HPDE6-E6E7 (cell line): ENCODE data around the gene TCF12.
A peak's percentile ranks its signal among the peaks of the same experiment; 100 is the strongest.
"Not testable (repeated sequence)": the region's sequence is repeated elsewhere in the genome, so short reads cannot be mapped to it uniquely, and the experiment has no call there.

ENCODE experiments used
- DNase-seq: peaks from one replicate; pipeline ENCODE4 v3.0.0; 2011; ENCODE audit warnings: missing footprints; ENCODE audit errors: extremely low spot score

TCF12 gene

DNA sequence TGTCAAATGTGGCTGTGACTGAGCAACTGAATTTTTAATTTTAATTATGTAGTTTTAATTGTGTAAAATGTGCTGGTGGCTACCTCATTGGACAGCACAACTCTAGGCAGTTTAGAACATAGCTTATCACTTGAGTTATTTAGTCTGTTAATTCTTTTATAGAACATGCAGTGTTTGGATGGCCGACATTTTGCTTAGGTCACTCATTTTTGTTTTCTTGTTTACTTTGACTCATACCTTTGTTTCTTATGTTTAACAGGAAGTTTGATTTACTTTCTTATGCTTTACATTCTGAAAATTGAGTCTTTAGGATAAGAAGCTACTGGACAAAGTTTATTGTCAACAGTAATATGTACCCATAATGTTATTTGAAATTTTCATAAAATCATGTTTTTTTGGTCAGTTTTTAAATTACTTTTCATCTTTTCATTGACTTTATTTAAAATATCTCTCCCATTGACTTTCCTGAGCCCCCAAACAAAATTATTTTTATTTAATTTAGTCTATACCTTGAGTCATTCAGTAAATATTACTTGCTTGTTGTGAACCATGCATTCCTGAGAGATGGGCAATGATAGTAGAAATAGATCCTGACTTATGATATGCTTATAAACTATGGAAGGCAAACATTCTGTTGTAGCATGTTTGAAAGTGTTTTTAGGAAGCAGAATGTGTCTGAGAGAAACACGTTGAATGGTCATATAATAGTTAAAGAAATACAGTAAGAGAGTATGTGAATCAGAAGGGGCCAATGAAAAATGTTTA lies 60.6 kb downstream of the TCF12 start:
- peak; percentile 11 for DNase-seq

GRCh38 chr15:56980473-56980872 lies 62.0 kb downstream of the TCF12 start:
- no peak for DNase-seq

GRCh38 chr15:56981160-56981559 lies 62.7 kb downstream of the TCF12 start:
- DNase-seq = no peak

DNA sequence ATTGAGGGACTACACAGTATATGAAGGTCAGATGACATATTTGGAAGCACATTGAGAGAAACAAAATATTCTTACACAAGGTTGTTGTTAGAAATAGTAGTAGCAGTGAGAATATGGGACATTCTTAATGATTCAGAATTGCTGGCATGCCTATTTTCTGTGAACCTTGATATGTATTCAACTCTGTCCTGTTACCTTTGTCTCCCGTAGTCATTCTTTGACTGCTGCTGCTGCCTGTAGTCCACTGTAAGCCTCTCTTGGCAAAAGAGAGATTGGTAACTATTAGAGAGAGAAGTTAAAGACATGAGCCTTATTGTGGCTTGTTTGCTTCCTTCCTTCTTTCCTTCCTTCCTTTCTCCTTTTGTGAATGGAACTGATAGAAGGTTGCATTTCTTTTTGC lies 64.5 kb downstream of the TCF12 start:
- no peak for DNase-seq

- no peak for DNase-seq
Measured at GRCh38 chr15:56984681-56985481, 66.4 kb downstream of the TCF12 start.

DNA sequence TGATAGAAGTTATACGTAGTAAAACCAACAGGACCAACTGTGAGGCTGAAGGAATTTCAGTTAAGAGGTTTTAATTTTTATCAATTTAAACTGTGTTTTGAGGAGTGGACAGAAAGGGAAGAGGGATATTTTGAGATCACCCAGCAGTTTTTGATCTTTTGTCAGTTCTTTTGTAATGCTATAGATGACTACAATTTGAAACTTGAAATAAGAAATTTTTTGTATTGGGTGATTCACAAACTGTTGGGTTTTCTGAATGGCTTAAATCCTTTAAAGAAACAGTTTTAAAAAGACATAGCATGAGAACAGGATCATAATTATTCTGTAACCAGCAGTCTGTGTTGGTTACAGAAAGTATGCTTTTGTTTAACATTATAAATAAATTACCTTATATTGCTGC lies 67.4 kb downstream of the TCF12 start:
- no peak for DNase-seq

GRCh38 chr15:56987286-56987685 lies 68.8 kb downstream of the TCF12 start:
- no peak for DNase-seq

- no peak for DNase-seq
Measured at GRCh38 chr15:56988219-56988618, 69.8 kb downstream of the TCF12 start.

DNA sequence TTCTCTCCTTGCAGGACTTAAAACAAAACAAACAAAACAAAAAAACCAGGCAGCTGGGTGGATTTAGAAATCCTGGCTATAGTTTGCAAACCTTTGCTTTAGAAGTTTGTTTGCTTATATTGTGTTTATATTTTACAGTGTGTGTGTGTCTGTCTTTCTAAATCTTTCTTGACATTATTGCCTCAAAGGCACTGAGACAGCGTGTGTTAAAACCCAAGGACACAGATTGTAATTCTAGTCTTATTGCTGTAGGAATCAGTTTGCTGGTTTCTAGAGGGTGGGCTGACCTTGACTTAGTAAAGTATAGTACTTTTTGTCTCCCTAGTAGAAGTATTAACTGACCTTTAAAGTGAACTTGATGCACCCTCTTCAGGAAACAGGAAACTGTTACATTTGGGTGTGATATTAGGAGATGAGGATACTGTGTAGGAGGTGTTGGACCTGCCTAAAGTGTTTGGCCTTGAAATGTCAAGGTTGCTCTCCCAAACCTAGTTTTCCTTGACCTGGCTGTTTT lies 71.0 kb downstream of the TCF12 start:
- no peak for DNase-seq

- DNase-seq = no peak
Measured at GRCh38 chr15:56991017-56991416, 72.6 kb downstream of the TCF12 start.

GRCh38 chr15:56992725-56993124 lies 74.3 kb downstream of the TCF12 start:
- DNase-seq = no peak

GRCh38 chr15:56994280-56994679 lies 75.8 kb downstream of the TCF12 start:
- DNase-seq = no peak

GRCh38 chr15:56996093-56996492 lies 77.6 kb downstream of the TCF12 start:
- DNase-seq = no peak

- DNase-seq = no peak
Measured at GRCh38 chr15:56996746-56997470, 78.5 kb downstream of the TCF12 start.

DNA sequence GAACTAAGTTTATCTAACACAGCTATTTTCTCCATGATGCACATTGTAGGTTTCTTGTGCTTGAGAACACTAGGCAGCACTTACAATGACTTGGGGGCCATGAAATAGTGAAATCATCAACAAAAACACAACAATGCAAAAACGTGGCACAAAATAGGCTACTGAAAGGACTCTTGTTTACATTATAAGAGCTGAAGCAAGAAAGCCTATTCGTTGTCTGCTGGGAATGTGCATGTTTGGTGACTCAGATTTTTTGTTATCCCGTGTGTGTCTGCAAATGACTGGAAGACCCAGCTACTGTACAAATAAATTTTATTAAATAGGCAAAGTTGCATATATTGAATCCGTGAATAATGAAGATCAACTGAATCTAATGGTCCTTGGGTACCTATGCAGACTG lies 85.0 kb downstream of the TCF12 start:
- no peak for DNase-seq

- DNase-seq = no peak
Measured at GRCh38 chr15:57005244-57005643, 86.8 kb downstream of the TCF12 start.

DNA sequence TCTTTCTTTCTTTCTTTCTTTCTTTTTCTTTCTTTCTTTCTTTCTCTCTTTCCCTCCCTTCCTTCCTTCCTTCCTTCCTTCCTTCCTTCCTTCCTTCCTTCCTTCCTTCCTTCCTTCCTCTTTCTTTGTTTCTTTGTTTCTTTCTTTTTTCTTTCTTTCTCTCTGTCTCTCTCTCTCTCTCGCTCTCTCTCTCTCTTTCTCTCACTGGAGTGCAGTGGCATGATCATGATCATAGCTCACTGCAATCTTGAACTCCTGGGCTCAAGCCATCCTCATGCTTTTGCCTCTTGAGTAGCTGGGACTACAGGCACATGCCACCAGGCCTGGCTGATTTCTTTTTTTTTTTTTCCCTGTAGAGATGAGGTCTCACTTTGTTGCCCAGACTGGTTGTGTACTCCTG lies 89.4 kb downstream of the TCF12 start:
- DNase-seq = not testable (repeated sequence)

- no peak for DNase-seq
Measured at GRCh38 chr15:57010724-57011123, 92.3 kb downstream of the TCF12 start.

GRCh38 chr15:57012556-57012955 lies 94.1 kb downstream of the TCF12 start:
- no peak for DNase-seq

GRCh38 chr15:57014896-57015295 lies 96.5 kb downstream of the TCF12 start:
- DNase-seq = not testable (repeated sequence)

GRCh38 chr15:57015360-57015759 lies 96.9 kb downstream of the TCF12 start:
- no peak for DNase-seq

DNA sequence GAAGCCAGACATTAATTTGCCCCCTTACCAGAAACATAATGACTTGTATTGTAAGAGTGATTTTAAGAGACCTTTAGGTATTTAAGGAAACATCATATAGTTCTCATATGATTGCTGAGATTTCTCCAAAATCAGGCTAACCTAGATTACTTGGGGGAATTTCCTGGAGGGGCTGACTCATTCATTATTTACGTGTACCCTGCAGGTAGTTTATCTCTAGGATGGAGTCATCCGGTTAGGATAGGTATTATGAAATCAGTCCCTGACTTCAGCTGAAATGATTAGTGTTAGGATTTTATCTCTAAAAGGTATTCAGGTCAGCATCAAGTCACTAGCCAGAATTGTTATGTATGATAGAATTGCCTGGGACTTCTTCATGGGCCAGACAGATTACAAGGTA lies 97.5 kb downstream of the TCF12 start:
- peak; percentile 69 for DNase-seq
